Erythroblast (primary cell): ENCODE measurements around the gene B3GNT8.

ENCODE experiments used
- DNase-seq, 2 experiments: peaks; one replicate each; lab custom pipeline; 2025; lab: John Stamatoyannopoulos, UW
- GATA1 ChIP-seq: IDR thresholded peaks from 2 replicates; pipeline ENCODE4 v1.6.1; 2011; ENCODE audit warnings: low read depth, mild to moderate bottlenecking, control low read depth, low read length, moderate library complexity
- POLR2A ChIP-seq: IDR thresholded peaks from 2 replicates; pipeline ENCODE4 v1.6.1; 2011; ENCODE audit warnings: mild to moderate bottlenecking, low read length

B3GNT8 gene

DNA sequence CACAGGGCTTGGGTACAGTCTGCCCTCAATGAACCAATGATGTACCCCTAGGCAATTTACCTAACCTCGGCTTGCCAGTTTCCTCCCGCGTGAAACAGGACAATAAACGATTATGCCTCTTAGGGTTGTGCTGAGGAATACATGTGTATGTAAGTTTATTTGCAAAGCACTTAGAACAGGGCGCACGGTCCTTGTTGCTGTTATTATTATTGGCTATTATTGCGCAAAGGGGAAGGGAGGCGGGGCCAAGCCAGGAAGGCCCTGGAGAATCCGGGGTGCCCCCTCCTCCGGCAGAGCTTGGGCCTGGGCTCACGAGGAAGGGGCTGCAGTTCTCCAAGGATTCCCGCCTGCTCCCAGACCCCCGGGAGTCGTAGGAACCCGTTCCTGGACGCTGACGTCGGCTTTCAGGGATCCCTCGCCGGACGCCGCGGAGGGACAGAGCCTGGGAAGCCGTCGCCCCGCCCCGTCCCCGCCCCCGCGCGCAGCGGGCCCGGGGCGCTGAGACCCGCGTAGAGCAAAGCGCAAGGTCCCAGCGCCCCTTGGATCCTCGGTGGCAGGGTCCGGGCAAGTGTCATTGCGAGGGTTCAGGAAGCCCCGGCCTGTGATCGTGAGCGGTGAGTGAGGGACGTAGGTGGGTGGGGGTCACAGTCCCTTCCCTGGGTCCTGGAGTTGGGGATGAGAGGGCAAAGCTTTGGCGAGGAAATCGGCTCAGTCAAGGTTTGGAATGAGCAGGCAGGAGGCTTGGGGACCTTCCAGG lies 50.8 kb downstream of the B3GNT8 start, which contains the start of gene TMEM91:
Gene TMEM91, plus strand, starts transcription at position 293 of the 757 bp plus-strand sequence. CDS start 1,777 bp downstream, outside the sequence.
- no peak for DNase-seq
- TF ChIP-seq GATA1 (no peak), POLR2A (no peak)
